IMR-90 (cell line): ENCODE measurements around the gene ITGA1. TPM values are rescaled to one million over a fixed set of nuclear protein-coding genes. Genes with fewer than 3 reads are reported as not detected.
A peak's percentile ranks its signal among the peaks of the same experiment; 100 is the strongest.

Experiments
- ATAC-seq: fragments of 200-7000 bp; cut with Tn5 transposase; 2 replicates; pipeline ENCODE4 v1.9.1; 2020; ENCODE audit warnings: low read depth, mild to moderate bottlenecking, moderate library complexity
- BruUV-seq: library from RNA; stranded (reverse); fragments of 400-500 nt; replicated peaks from 2 replicates; lab custom pipeline; 2021; lab: Mats Ljungman, UMichigan
- CTCF ChIA-PET: fragments of 300-600 bp; formaldehyde crosslinking; extraction: SDS; loops from one replicate; lab custom pipeline; 2021; ENCODE audit warnings: antibody characterized with exemption; lab: Yijun Ruan, JAX
- POLR2A ChIA-PET: fragments of 300-600 bp; sonication (Branson Sonifier 250); formaldehyde crosslinking; loops from one replicate; lab custom pipeline; 2022; ENCODE audit warnings: antibody characterized with exemption; ENCODE audit not compliant: unreplicated experiment; lab: Charles Lee
- DNase-seq: peaks from one replicate; pipeline ENCODE4 v3.0.0; 2013
- H2AFZ ChIP-seq: replicated peaks from 2 replicates; pipeline ENCODE3; 2013; ENCODE audit warnings: low read length, mild to moderate bottlenecking; ENCODE audit not compliant: poor library complexity
- H2AK5ac ChIP-seq: 2 replicates; pipeline ENCODE4 v1.6.1; 2013; ENCODE audit warnings: low read depth, low read length, inconsistent platforms
- H2AK9ac ChIP-seq: replicated peaks from 2 replicates; pipeline ENCODE3; 2013; ENCODE audit warnings: mild to moderate bottlenecking, low read depth, low read length, moderate library complexity; ENCODE audit not compliant: poor library complexity
- H2BK120ac ChIP-seq: 2 replicates; pipeline ENCODE4 v1.6.1; 2013; ENCODE audit warnings: low read depth, low read length, inconsistent platforms
- H2BK15ac ChIP-seq: 3 replicates; pipeline ENCODE4 v1.6.1; 2013; ENCODE audit warnings: low read depth, low read length, inconsistent platforms
- H2BK20ac ChIP-seq: 2 replicates; pipeline ENCODE4 v1.6.1; 2013; ENCODE audit warnings: low read depth, mild to moderate bottlenecking, inconsistent platforms, low read length, moderate library complexity
- H2BK5ac ChIP-seq: 2 replicates; pipeline ENCODE4 v1.6.1; 2013; ENCODE audit warnings: mild to moderate bottlenecking, low read depth, low read length, inconsistent platforms; ENCODE audit not compliant: poor library complexity, severe bottlenecking
- H3K14ac ChIP-seq: replicated peaks from 2 replicates; pipeline ENCODE4 v1.6.1; 2013; ENCODE audit warnings: low read depth, low read length, inconsistent platforms
- H3K18ac ChIP-seq: 2 replicates; pipeline ENCODE4 v1.6.1; 2013; ENCODE audit warnings: low read depth, low read length, control low read depth
- H3K23ac ChIP-seq: 2 replicates; pipeline ENCODE4 v1.6.1; 2013; ENCODE audit warnings: low read depth, low read length, inconsistent platforms
- H3K27ac ChIP-seq: 2 replicates; pipeline ENCODE4 v1.5.1; 2013; ENCODE audit warnings: mild to moderate bottlenecking, control low read depth, low read length; ENCODE audit not compliant: insufficient read depth
- H3K27me3 ChIP-seq: 2 replicates; pipeline ENCODE4 v1.6.1; 2013; ENCODE audit warnings: low read length; ENCODE audit not compliant: control insufficient read depth, insufficient read depth
- H3K36me3 ChIP-seq: 2 replicates; pipeline ENCODE4 v1.6.1; 2013; ENCODE audit warnings: low read length, mixed read lengths; ENCODE audit not compliant: control insufficient read depth, insufficient read depth
- H3K4ac ChIP-seq: 2 replicates; pipeline ENCODE4 v1.6.1; 2013; ENCODE audit warnings: low read depth, low read length, inconsistent platforms
- H3K4me1 ChIP-seq: 2 replicates; pipeline ENCODE4 v1.6.1; 2013; ENCODE audit warnings: low read length, mixed read lengths; ENCODE audit not compliant: control insufficient read depth, insufficient read depth
- H3K4me2 ChIP-seq: 2 replicates; pipeline ENCODE4 v1.6.1; 2013; ENCODE audit warnings: low read depth, mild to moderate bottlenecking, control low read depth, low read length, moderate library complexity
- H3K4me3 ChIP-seq: 2 replicates; pipeline ENCODE4 v1.5.1; 2013; ENCODE audit warnings: low read depth, mild to moderate bottlenecking, control low read depth, low read length, moderate library complexity; ENCODE audit not compliant: insufficient read depth
- H3K56ac ChIP-seq: 2 replicates; pipeline ENCODE4 v1.6.1; 2013; ENCODE audit warnings: low read length, inconsistent platforms; ENCODE audit not compliant: insufficient read depth; ENCODE audit errors: extremely low read depth
- H3K79me1 ChIP-seq, 2 experiments: 2 replicates each; pipeline ENCODE4 v1.6.1; 2013; ENCODE audit warnings: low read length in 2 of 2, inconsistent platforms in 1 of 2, low read depth in 1 of 2
- H3K9ac ChIP-seq: 2 replicates; pipeline ENCODE4 v1.6.1; 2013; ENCODE audit warnings: low read depth, low read length, control low read depth
- H3K9me1 ChIP-seq: 2 replicates; pipeline ENCODE4 v1.6.1; 2013; ENCODE audit warnings: low read length, inconsistent platforms; ENCODE audit not compliant: insufficient read depth
- H3K9me3 ChIP-seq: 2 replicates; pipeline ENCODE4 v1.6.1; 2013; ENCODE audit warnings: low read length; ENCODE audit not compliant: control insufficient read depth, insufficient read depth
- H4K20me1 ChIP-seq: 2 replicates; pipeline ENCODE4 v1.6.1; 2013; ENCODE audit warnings: low read length, inconsistent platforms; ENCODE audit not compliant: insufficient read depth
- H4K5ac ChIP-seq: 2 replicates; pipeline ENCODE4 v1.6.1; 2013; ENCODE audit warnings: mild to moderate bottlenecking, low read depth, low read length, control low read depth
- H4K8ac ChIP-seq, 2 experiments: 2 replicates each; pipeline ENCODE4 v1.6.1; 2013; ENCODE audit warnings: low read depth in 2 of 2, low read length in 2 of 2, control low read depth in 1 of 2, inconsistent platforms in 1 of 2
- H4K91ac ChIP-seq: 2 replicates; pipeline ENCODE4 v1.6.1; 2013; ENCODE audit warnings: low read depth, low read length, inconsistent platforms; ENCODE audit not compliant: insufficient read depth
- BHLHE40 ChIP-seq: fragments of 150-350 bp; IDR thresholded peaks from 2 replicates; pipeline ENCODE4 v1.6.1; 2016; ENCODE audit warnings: mild to moderate bottlenecking, low read depth, low read length
- CEBPB ChIP-seq: IDR thresholded peaks from 2 replicates; pipeline ENCODE4 v1.6.1; 2012; ENCODE audit warnings: low read depth, low read length, improper control_type of control experiment
- FOS ChIP-seq: fragments of 150-350 bp; IDR thresholded peaks from 2 replicates; pipeline ENCODE4 v1.6.1; 2016; ENCODE audit warnings: low read depth, low read length
- MAZ ChIP-seq: IDR thresholded peaks from 2 replicates; pipeline ENCODE4 v1.6.1; 2012; ENCODE audit warnings: low read depth, mild to moderate bottlenecking, low read length, improper control_type of control experiment, moderate library complexity, borderline replicate concordance
- MXI1 ChIP-seq: IDR thresholded peaks from 2 replicates; pipeline ENCODE4 v1.6.1; 2012; ENCODE audit warnings: low read depth, mild to moderate bottlenecking, low read length, moderate library complexity, borderline replicate concordance
- NFE2L2 ChIP-seq: fragments of 150-350 bp; IDR thresholded peaks from 2 replicates; pipeline ENCODE4 v1.6.1; 2016; ENCODE audit warnings: low read depth, mild to moderate bottlenecking, low read length
- RAD21 ChIP-seq: IDR thresholded peaks from 2 replicates; pipeline ENCODE4 v1.6.1; 2012; ENCODE audit warnings: low read length, improper control_type of control experiment
- WGBS, 2 experiments: methylation state at CpG; one replicate each; pipeline versions ENCODE4 v1.1.5 to v1.1.7; 2013; ENCODE audit warnings: missing lambda C conversion rate in 2 of 2; ENCODE audit not compliant: insufficient read length in 1 of 2; ENCODE audit errors: extremely low coverage in 2 of 2; 5-methylcytosine and 5-hydroxymethylcytosine counted together
- dilution Hi-C: fragments of 300-500 bp; cut with HindIII; formaldehyde crosslinking; loops from one replicate; pipeline ENCODE4 v1.14.3; 2018; ENCODE audit warnings: low sequenced_read_pairs; ENCODE audit not compliant: unreplicated experiment
- in situ Hi-C: fragments of 300-500 bp; cut with MboI; formaldehyde crosslinking; loops from 3 replicates; pipeline ENCODE4 v1.14.3; 2019; ENCODE audit warnings: low sequenced_read_pairs, inconsistent platforms, mixed read lengths
- intact Hi-C: fragments of 100-400 bp; cut with micrococcal nuclease; formaldehyde crosslinking; loops from 2 replicates; pipeline ENCODE4 v1.10.0; 2022
- polyA plus RNA-seq, 3 experiments: library from polyadenylated mRNA; depleted of rRNA; stranded (reverse); fragments of >200 nt; gene quantifications; 2 replicates each; pipeline ENCODE4 v1.2.3, GENCODE V29; 2012; ENCODE audit warnings: low replicate concordance in 1 of 3
- total RNA-seq: library from RNA; depleted of rRNA; stranded (reverse); fragments of >200 nt; gene quantifications from 2 replicates; pipeline ENCODE4 v1.2.3, GENCODE V29; 2012

ITGA1 gene
- total and polyA plus RNA-seq, 2 of the 4 experiments (the other 2 are of a cell fraction), result 22.3 to 95.2 TPM

- H2BK20ac ChIP-seq, result peak overlapping the region; percentile 66; the same call in 1 of the 2 replicates
- peak overlapping the region; percentile 55 for H2BK120ac ChIP-seq
- TF ChIP-seq NFE2L2, result peak; percentile 36; the same call in 1 of the 2 replicates
- no peak for TF ChIP-seq MXI1
- no peak for TF ChIP-seq MAZ
- TF ChIP-seq CEBPB, result peak; percentile 88
- TF ChIP-seq RAD21, result no peak
- TF ChIP-seq FOS, result peak; percentile 47; the same call in 1 of the 2 replicates
- no peak for TF ChIP-seq BHLHE40
- no peak overlapping the region for H3K4me3 ChIP-seq
- no peak overlapping the region; the same call in 2 of the 3 replicates for H2BK15ac ChIP-seq
- peak overlapping the region; percentile 61 for H3K4ac ChIP-seq
- H4K91ac ChIP-seq, result no peak overlapping the region
- H3K79me1 ChIP-seq, result peaks cover 7 to 66% of the 10 kb centered on the region in 2 experiments; a peak in 3 of 4 replicates
- H3K36me3 ChIP-seq, result no peaks in the 10 kb centered on the region; the same call in 1 of the 2 replicates
- no peak overlapping the region; the same call in 1 of the 2 replicates for H3K14ac ChIP-seq
- H3K27ac ChIP-seq, result peak overlapping the region; percentile 43; the same call in 1 of the 2 replicates
- dilution Hi-C loops (no loop called here), in situ Hi-C loops (no loop called here), intact Hi-C loops (loop anchor here (2.0 kb wide), 1 partner anchor 26 kb away; no protein-coding TSS in a partner anchor)
- H3K4me1 ChIP-seq, result peaks cover 24% of the 10 kb centered on the region
- H4K20me1 ChIP-seq, result no peaks in the 10 kb centered on the region; the same call in 1 of the 2 replicates
- no CpG with 5 or more reads among the region's 3 CpGs for WGBS, 2 experiments
- no peak overlapping the region for H2AFZ ChIP-seq
- ATAC-seq, result peak; percentile 13; the same call in 1 of the 2 replicates
- H2BK5ac ChIP-seq, result peak overlapping the region; percentile 95
- H2AK5ac ChIP-seq, result no peak overlapping the region
- H3K18ac ChIP-seq, result peak overlapping the region; percentile 28; the same call in 1 of the 2 replicates
- no peaks in the 10 kb centered on the region for H3K27me3 ChIP-seq
- H3K23ac ChIP-seq, result peak overlapping the region; percentile 66; the same call in 1 of the 2 replicates
- no TSS peak for BruUV-seq
- H2AK9ac ChIP-seq, result no peak overlapping the region
- H3K9ac ChIP-seq, result no peak overlapping the region
- peak; percentile 77 for DNase-seq
- no peak overlapping the region for H3K56ac ChIP-seq
- H3K9me1 ChIP-seq, result 0 out of 2 replicates have a peak, but pooled peaks cover 4% of the 10 kb centered on the region
- POLR2A ChIA-PET, result interaction anchor here (1.1 kb wide), 1 partner anchor 10 kb away, joined by 3 read pairs; no protein-coding TSS in a partner anchor
- H3K4me2 ChIP-seq, result peak overlapping the region; percentile 36; the same call in 1 of the 2 replicates
- no peak overlapping the region for H4K5ac ChIP-seq
- CTCF ChIA-PET, result interaction anchor here (1.0 to 1.1 kb wide), 2 partner anchors 65 to 104 kb away, joined by 3 to 4 read pairs; no protein-coding TSS in a partner anchor
- H4K8ac ChIP-seq, result peak overlapping the region in 1 of 2 experiments; percentile 26; a peak in 2 of 4 replicates
- no peaks in the 10 kb centered on the region for H3K9me3 ChIP-seq
These were observed 23.5 kb downstream of the ITGA1 start for GRCh38 chr5:52811067-52811749.
